Gastrocnemius medialis (tissue), 4 donors: ENCODE data around the gene FAM81A. TPM values are rescaled to one million over a fixed set of nuclear protein-coding genes. Genes with fewer than 3 reads are reported as not detected.

Source experiments
- ATAC-seq, 2 donors: fragments of 150-250 bp; one replicate each; pipeline ENCODE4 v1.9.1; 2016
- DNase-seq, 2 donors: peaks; one replicate each; pipeline ENCODE4 v3.0.0-alpha.2; 2019
- H3K27ac ChIP-seq, 4 donors: fragments of 200-600 bp; sonication (generic); 1 replicate in 1 of 4; 2 replicates in 3 of 4; pipeline ENCODE4 v1.5.1; 2016 to 2018; ENCODE audit warnings: mild to moderate bottlenecking in 2 of 4, moderate library complexity in 1 of 4
- H3K27me3 ChIP-seq, 3 donors: fragments of 200-600 bp; sonication (generic) in 2 of 3; 1 replicate in 1 of 3; 2 replicates in 2 of 3; pipeline versions ENCODE4 v1.5.1 to v1.6.0; 2016 to 2019; ENCODE audit warnings: mild to moderate bottlenecking in 1 of 3, moderate library complexity in 1 of 3
- H3K36me3 ChIP-seq, 2 donors: fragments of 200-600 bp; sonication (generic) in 1 of 2; one replicate each; pipeline ENCODE4 v1.5.1; 2017 to 2018
- H3K4me1 ChIP-seq, 2 donors: fragments of 200-600 bp; sonication (generic) in 1 of 2; one replicate each; pipeline ENCODE4 v1.5.1; 2016 to 2017; ENCODE audit warnings: mild to moderate bottlenecking in 2 of 2
- H3K4me3 ChIP-seq, 4 donors: fragments of 200-600 bp; sonication (generic) in 3 of 4; 1 replicate in 1 of 4; 2 replicates in 3 of 4; pipeline ENCODE4 v1.5.1; 2016 to 2019; ENCODE audit warnings: mild to moderate bottlenecking in 2 of 4
- H3K9me3 ChIP-seq, 3 donors: fragments of 200-600 bp; sonication (generic) in 2 of 3; 1 replicate in 1 of 3; 2 replicates in 2 of 3; pipeline ENCODE4 v1.5.1; 2016 to 2019
- CTCF ChIP-seq, 5 experiments: fragments of 450-650 bp in 3 of 5; fragments of 200-600 bp in 2 of 5; sonication (generic) in 2 of 5; IDR thresholded peaks in 4 of 5; conservative IDR thresholded peaks in 1 of 5; 1 replicate in 4 of 5; 2 replicates in 1 of 5; pipeline ENCODE4 v1.5.1; 2016 to 2019; ENCODE audit warnings: antibody characterized with exemption in 5 of 5, mild to moderate bottlenecking in 3 of 5, moderate library complexity in 3 of 5
- POLR2A ChIP-seq, 2 donors: fragments of 450-650 bp; IDR thresholded peaks; one replicate each; pipeline ENCODE4 v1.6.1; 2017; ENCODE audit warnings: antibody characterized with exemption in 2 of 2, mild to moderate bottlenecking in 2 of 2, moderate library complexity in 2 of 2
- in situ Hi-C, 4 donors: fragments of 200-750 bp; cut with MboI; loops; one replicate each; pipeline versions ENCODE4 v1.15.0 to v1.8.0; 2017; ENCODE audit warnings: low sequenced_read_pairs in 4 of 4
- intact Hi-C: fragments of 100-400 bp; cut with DNase I; formaldehyde crosslinking; loops from one replicate; pipeline ENCODE4 v1.15.1; 2023; ENCODE audit warnings: low total_unique reads
- total RNA-seq, 4 donors: library from RNA; depleted of rRNA; stranded (reverse); fragments of >200 nt; gene quantifications; one replicate each; pipeline versions ENCODE4 v1.1.0 to v1.2.3, GENCODE V29; 2016

FAM81A gene
- total RNA-seq, 4 donors from 2014 or later, result 0.07 to 0.10 TPM; not detected in 2

- H3K36me3 ChIP-seq, result no peaks in the 10 kb centered on the region
- H3K4me1 ChIP-seq, result peaks cover 6 to 11% of the 10 kb centered on the region in 2 donors
- ATAC-seq, result no peak
- no peak for DNase-seq
- H3K9me3 ChIP-seq, result no peaks in the 10 kb centered on the region
- no peak overlapping the region for H3K4me3 ChIP-seq
- TF ChIP-seq CTCF (IDR thresholded peaks at IDR 0.05 in 4 of 5, conservative IDR thresholded peaks at IDR 0.05 in 1 of 5), result no peak
- no peak for TF ChIP-seq POLR2A (IDR thresholded peaks at IDR 0.05)
- no peak overlapping the region for H3K27ac ChIP-seq
- in situ Hi-C loops (no loop called here), intact Hi-C loops (loop anchor here (5.0 kb wide), 1 partner anchor 667 kb away; the partner anchor contains the start of gene MINDY2)
- no peaks in the 10 kb centered on the region for H3K27me3 ChIP-seq
These were observed 1.6 kb downstream of the FAM81A start for GRCh38 chr15:59439576-59439975.

- no peaks in the 10 kb centered on the region for H3K27me3 ChIP-seq
- H3K4me3 ChIP-seq, result no peak overlapping the region
- ATAC-seq, result no peak
- no peaks in the 10 kb centered on the region for H3K9me3 ChIP-seq
- TF ChIP-seq CTCF (IDR thresholded peaks at IDR 0.05 in 4 of 5, conservative IDR thresholded peaks at IDR 0.05 in 1 of 5) (no peak), POLR2A (IDR thresholded peaks at IDR 0.05) (no peak)
- intact Hi-C loops (no loop called here), in situ Hi-C loops (no loop called here)
- peaks cover 0 to under 1% of the 10 kb centered on the region in 2 donors for H3K4me1 ChIP-seq
- DNase-seq, result no peak
- H3K27ac ChIP-seq, result no peak overlapping the region
- no peaks in the 10 kb centered on the region for H3K36me3 ChIP-seq
These were observed 5.5 kb downstream of the FAM81A start for GRCh38 chr15:59443341-59444072.

GRCh38 chr15:59444081-59444835, 6.3 kb downstream of the FAM81A start:
- no peak for TF ChIP-seq POLR2A (IDR thresholded peaks at IDR 0.05)
- no peak for TF ChIP-seq CTCF (IDR thresholded peaks at IDR 0.05 in 4 of 5, conservative IDR thresholded peaks at IDR 0.05 in 1 of 5)
- DNase-seq, result no peak
- no peak for ATAC-seq
- Histone ChIP-seq H3K27me3 (no peaks in the 10 kb centered on the region), H3K4me3 (no peak overlapping the region), H3K9me3 (no peaks in the 10 kb centered on the region), H3K36me3 (no peaks in the 10 kb centered on the region), H3K27ac (no peak overlapping the region), H3K4me1 (no peaks in the 10 kb centered on the region)
- intact Hi-C loops, result no loop called here
- in situ Hi-C loops, result no loop called here

- H3K27ac ChIP-seq, result no peak overlapping the region
- ATAC-seq (no peak), DNase-seq (no peak)
- in situ Hi-C loops (no loop called here), intact Hi-C loops (no loop called here)
- H3K4me3 ChIP-seq, result no peak overlapping the region
- H3K9me3 ChIP-seq, result no peaks in the 10 kb centered on the region
- no peaks in the 10 kb centered on the region for H3K36me3 ChIP-seq
- no peaks in the 10 kb centered on the region for H3K4me1 ChIP-seq
- H3K27me3 ChIP-seq, result no peaks in the 10 kb centered on the region
- TF ChIP-seq CTCF (IDR thresholded peaks at IDR 0.05 in 4 of 5, conservative IDR thresholded peaks at IDR 0.05 in 1 of 5) (no peak), POLR2A (IDR thresholded peaks at IDR 0.05) (no peak)
These were observed 7.1 kb downstream of the FAM81A start for GRCh38 chr15:59444980-59445545.
